HG03095 (cell line): ENCODE results near the gene TBCB.
A peak's percentile ranks its signal among the peaks of the same experiment; 100 is the strongest.
"Not testable (repeated sequence)": the region's sequence is repeated elsewhere in the genome, so short reads cannot be mapped to it uniquely, and the experiment has no call there.

ENCODE experiments used
- ATAC-seq: cut with Tn5 transposase; IDR thresholded peaks from one replicate; pipeline ENCODE4 v1.9.1; 2021; ENCODE audit warnings: moderate library complexity; ENCODE audit not compliant: unreplicated experiment

Gene TBCB

DNA sequence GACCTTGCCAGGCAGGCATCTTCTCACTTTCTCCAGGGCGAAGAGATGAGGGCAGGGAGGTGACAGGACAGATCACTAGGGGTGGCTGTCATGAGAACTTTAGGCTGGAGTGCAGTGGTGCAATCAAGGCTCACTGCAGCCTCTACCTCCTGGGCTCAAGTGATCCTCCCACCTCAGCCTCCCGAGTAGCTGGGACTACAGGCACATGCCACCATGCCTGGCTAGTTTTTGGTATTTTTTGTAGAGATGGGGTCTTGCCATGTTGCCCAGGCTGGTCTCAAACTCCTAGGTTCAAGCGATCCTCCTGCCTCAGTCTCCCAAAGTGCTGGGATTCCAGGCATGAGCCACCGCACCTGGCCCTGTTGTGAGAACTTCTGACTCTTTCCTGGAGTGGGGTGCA lies 19.6 kb downstream of the TBCB start:
- not testable (repeated sequence) for ATAC-seq

DNA sequence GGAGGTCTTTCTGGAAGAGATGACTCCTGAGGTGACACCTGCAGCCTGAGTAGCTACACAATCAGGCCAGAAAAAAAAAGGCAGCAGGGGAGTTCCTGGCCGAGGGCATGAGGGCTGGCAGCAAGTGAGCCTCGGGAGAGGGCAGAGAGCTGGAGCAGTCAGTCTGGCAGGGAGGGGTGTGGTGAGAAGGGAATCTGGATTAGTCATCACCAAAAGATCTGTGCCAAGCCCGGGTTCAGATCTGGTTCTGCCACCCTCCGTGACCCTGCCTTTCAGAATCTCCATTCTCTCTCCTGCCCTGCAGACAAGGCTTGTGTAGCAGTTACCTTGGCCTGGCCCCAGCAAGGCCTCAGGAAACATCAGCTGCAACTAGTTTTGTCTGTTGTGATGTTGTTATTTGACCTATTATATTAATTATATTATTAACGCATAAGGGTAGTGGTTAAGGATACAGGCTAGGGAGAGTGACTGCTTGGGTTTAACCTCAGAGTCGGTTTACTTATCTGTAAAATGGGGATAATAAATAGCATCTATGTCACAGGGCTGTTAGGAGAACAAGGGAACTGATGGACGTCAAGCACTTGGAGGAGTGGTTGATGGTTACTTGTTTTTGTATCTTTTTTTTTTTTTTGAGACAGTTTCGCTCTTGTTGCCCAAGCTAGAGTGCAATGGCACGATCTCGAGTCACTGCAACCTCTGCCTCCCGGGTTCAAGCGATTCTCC lies 21.9 kb downstream of the TBCB start:
- ATAC-seq = no peak

DNA sequence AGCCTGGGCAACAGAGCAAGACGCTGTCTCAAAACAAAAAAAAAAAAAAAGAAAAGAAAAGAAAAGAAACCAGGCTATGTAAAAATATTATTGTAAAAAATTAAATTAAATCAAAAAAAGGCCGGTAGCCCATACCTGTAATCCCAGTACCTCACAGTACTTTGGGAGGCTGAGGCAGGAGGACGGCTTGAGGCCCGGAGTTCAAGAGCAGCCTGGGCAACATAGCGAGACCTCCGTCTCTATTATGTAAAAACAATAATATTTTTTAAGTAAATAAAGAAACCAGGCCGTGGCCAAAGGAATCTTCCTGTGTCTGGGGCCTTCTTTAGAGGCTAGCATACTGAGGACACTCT lies 23.8 kb downstream of the TBCB start:
- ATAC-seq = no peak

DNA sequence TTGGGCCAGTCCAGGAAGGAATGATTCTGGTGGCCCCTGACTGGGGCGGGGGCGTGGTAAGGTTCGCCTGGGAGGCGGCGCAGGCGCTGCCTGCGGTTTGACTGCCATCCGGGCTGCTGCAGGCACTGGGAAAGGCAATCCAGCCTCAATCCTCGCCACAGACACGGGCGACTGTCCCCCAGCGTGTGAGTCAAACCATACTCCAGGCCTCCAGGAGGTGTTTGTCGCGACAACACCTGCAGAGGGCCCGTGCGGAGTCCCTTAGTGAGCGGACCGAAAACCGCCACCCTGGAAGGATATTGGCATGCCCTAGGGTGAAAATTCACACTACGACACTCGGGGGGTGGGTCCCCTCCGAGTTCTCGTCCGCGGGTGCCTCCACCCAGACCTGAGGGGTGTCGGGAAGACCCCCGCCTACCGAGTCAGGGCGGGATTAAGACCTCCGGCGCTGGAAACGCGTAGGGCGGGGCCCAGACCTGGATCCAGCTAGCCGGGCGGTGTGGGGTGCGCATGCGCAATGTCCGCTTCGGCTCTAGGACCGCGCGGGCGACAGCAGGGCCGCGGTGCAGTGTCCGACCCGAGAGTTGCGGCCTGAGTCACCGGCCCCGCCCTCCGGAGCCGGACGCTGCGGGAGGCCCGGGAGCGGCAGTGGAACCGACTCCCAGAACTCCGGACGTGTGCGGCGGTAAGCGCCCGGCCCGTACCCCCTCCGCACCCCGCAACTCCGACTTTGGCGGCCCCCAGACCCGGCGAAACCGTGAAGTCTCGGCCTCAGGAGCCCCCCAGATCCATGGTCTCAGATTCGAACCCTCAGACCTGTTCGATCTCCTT lies 24.4 kb downstream of the TBCB start, which contains the start of gene CAPNS1:
TSS of gene CAPNS1 (plus strand) at position 594 of the 831 bp plus-strand sequence. CDS start 946 bp downstream, outside the sequence.
- ATAC-seq = peak; percentile 69

DNA sequence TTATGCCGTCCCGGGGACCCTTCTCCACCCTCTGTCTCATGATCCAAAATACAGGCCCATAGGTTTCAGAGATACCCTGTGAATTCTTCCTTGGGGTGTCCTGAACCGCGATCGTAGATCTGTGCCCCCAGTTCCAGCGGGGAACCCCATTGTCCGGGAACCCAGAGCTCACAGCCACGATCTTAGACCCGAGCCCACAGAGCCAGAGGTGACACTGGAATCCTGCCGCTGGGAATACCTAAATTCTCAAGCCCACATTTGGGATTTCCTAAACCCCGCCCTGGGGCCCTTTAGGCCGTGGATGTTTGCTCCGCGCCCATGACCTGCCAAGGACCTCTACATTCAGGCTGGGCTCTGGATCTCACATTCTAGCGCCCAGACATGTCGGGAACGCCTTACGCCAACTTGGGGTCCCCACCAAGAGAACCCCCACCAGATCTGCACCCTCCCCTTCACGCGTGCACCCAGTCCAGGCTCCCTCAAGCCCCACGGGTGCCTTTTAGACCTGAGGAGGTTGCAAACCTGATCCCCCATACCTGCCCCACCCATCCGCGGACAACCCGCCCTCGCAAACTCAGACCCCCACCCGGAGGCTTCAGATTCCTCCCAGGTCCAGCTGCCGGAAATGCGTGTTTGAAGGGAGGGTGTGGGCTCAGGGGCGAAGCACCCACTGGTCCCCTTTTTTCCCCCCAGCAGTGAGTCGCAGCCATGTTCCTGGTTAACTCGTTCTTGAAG lies 25.2 kb downstream of the TBCB start:
- ATAC-seq = no peak

DNA sequence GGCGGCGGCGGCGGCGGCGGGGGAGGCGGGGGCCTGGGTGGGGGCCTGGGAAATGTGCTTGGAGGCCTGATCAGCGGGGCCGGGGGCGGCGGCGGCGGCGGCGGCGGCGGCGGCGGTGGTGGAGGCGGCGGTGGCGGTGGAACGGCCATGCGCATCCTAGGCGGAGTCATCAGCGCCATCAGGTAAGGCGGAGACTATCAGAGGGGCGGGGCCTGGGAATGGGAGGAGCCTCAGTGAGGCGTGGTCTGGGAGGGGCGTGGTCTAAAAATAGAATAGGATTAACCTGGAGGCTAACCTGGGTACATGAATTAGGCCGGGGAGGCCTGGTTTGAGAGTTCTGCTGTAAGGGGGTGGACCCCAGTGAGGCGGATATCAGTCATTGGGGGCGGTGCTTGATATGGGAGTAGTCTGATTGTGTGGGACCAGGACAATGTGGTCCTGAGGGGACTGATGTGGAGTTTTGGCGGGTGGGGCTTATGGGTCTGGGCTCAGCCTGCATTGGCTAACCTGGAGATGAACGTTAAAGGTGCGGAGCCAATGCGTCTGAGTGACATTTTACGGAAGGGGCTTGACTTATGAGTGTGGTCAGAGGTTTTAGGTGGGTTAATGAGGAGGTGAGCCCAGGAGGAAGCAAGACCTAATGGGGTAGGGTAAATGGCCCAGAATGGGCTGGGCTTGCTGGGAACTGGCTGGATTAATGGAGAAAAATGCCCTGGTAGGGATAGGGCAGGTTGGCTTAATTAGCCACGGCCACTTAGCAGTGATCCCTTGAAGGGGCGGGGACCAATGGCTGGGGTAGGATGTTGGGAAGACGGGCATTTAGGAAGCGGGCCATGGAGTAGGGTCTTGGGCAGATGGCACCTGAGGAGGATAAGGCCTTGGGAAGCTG lies 26.0 kb downstream of the TBCB start:
- peak; percentile 35 for ATAC-seq

DNA sequence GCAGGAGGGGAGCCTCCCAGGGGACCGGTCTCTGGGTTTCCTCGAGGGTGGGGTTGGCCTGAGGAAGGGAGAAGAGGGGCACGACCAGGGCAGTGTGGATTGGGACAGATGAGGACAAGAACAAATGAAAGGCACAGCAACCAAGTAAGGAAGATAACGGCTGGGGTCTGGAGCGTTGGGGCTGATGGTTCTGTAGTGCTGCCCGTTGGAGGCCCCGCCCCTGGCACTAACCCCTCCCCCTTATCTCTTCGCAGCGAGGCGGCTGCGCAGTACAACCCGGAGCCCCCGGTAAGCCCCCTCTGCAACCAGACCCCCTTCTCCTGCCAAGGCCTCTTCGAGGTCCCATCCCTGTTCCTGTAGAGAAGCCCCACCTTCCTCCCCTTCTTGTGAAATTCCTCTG lies 26.8 kb downstream of the TBCB start:
- no peak for ATAC-seq

DNA sequence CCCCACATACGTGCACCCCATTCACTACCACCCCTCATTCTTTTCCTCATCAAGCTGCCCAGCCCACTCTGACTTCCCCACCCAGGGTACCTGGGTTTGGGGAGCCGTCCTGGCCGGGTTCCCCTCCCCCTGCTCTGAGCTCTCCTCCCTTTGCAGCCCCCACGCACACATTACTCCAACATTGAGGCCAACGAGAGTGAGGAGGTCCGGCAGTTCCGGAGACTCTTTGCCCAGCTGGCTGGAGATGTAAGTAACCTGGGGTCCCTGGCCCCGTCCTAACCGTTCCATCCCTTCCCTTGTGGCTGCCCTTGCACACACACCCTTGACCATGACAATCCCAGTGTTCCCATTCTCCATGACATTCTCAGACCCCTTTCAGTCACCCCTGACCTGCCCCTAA lies 27.2 kb downstream of the TBCB start:
- no peak for ATAC-seq

DNA sequence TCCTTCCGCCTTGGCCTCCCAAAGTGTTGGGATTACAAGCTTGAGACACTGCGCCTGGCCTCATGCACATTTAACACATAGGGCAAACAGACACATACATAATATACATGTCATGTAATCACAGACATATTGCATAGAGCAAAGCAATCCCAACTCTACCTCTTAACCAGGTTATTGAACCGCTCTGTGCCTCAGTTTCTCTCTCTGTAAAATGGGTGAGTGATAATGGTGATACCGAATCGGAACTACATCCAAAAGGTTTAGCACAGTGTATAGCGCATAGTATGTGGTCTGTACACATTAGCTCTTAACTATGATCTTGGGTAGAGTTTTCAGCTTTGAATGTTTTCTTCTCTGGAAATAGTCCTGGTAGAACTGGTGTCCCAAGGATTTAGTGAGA lies 29.4 kb downstream of the TBCB start:
- ATAC-seq = no peak

DNA sequence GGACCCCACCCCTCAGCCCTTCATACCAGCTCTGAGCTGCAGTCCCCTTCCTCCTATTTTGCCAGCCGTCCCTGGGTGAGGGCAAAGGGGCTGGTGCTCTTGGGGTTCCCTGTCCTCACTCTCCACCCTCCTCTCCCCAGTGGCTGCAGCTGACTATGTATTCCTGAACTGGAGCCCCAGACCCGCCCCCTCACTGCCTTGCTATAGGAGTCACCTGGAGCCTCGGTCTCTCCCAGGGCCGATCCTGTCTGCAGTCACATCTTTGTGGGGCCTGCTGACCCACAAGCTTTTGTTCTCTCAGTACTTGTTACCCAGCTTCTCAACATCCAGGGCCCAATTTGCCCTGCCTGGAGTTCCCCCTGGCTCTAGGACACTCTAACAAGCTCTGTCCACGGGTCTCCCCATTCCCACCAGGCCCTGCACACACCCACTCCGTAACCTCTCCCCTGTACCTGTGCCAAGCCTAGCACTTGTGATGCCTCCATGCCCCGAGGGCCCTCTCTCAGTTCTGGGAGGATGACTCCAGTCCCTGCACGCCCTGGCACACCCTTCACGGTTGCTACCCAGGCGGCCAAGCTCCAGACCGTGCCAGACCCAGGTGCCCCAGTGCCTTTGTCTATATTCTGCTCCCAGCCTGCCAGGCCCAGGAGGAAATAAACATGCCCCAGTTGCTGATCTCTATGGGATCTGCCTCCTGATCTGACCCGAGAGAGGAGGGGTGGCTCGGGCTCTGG lies 34.6 kb downstream of the TBCB start:
- no peak for ATAC-seq

DNA sequence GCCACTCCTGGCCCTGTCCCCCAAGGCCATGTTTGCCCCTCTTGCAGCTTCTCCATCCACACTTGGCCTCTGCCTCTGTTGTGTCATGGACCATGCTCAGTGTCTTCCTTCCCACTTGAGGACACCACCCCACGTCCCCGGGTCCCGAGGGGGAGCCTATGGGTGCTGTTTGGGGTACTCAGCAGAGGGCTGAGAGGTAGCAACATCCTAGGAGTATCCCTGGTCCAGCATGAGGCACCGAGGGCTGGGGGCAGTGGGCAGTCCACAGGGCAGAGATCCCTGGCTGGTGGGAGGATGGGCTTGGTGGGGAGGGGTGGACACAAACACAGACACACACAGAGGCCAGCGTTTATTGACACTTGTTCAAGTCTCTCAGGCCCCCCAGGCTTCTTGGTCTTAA lies 35.3 kb downstream of the TBCB start:
- no peak for ATAC-seq

DNA sequence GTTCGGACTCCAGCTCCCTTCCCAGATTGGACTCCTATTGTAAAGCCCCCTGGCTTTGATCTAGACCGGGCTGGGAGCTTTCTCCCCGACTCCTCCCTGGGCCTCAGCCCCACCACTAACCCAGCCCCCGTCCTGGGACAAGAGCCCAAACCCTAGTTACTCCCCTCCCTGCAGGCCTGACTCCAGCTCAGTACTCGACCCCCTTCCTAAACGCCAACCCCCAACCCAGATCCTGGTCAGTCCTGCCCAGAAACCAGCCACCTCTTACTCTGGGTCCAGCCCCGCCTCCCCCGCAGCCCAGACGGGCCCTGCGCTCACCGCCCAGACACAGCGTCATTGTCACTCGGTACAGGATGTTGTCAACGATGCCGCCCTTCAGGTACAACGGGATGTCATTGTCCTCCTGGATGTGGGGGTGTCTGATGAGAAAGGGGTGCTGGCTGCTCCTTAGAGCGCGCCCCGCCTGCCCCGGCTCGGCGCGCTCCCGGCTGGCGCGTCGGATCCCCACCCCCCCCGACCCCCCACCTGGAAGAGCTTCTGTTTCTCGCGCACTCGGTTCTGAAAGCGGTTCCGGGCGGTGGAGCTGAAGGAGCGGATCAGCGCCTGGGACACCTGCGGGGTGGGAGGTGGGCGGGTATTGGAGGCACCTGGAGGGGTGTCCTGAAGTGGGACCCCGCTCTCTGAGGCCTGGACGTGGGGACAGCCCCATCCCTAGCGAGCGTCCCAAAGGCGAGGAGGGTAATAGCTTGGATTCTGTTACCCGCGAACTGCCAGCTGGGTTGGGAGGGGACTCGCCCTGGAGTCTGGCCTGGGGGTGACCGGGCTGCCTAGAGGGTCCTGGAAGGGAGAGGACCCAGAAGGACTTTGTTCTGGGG lies 36.1 kb downstream of the TBCB start:
- ATAC-seq = no peak

DNA sequence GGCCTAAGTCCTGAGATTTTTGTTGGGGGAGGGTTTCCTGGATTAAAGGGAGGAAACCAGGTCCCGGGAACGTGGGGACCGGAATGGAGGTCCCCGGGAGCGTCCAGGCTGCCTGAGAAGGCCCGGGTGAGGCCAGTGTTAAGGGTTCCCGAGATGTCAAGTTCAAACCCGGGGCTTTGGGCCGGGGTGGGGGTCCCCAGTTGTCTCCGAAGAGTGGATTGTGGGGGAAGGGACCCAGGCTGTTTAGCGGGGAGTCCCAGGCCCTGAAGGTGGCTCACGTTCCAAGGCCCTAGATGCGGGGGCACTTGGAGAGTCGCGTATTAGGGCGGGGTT lies 36.7 kb downstream of the TBCB start:
- no peak for ATAC-seq

DNA sequence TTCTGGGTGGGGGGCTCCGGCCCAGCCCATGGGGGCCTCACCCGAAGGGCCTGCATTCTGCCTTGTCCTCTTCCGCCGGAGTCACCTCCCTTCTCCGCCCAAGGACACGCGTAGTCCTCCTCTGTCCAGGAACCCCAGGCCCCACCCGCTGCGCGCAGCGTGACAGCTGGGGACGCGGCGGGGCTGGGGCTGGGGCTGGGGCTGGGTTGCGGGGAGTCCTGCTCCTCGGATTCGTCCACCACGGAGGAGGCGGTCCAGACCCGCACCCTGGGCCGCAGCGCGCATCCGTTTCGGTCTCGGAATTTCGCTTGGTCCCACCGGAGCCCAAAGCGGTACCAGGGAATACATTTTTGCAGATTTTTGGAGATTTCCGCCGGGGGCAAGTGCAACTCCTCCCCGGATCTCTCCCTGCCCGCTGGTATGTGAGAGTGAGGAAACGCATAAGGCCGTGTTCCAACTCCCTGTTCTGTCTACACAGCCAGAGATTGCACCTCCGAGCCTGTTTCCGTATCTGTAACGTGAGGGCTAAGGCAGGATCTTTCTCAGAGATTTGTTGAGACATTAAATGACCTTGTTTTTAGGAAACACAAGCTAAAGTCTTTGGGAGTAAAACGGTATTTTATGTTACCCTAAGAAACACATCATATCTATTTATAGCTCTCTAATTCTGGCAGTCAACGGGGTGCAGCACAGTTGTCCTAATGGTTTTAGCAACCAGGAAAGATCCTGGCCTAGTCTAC lies 37.3 kb downstream of the TBCB start, which contains the start of gene COX7A1:
TSS of gene COX7A1 (minus strand) at position 96 of the 740 bp plus-strand sequence. CDS start at position 56, 40 bp downstream.
- ATAC-seq = no peak

DNA sequence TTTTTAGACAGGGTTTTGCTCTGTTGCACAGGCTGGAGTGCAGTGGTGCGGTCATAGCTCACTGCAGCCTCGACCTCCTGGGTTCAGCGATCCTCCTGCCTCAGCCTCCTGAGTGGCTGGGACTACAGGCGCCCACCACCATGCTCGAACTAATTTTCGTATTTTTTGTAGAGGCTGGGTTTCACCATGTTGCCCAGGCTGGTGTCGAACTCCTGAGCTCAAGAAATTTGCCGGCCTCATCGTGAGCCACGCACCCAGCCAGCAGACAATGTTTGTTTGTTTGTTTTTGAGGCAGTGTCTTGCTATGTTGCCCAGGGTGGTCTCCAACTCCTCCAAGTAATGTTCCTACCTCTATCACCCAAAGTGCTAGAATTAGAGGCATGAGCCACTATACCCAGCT lies 37.9 kb downstream of the TBCB start:
- no peak for ATAC-seq

DNA sequence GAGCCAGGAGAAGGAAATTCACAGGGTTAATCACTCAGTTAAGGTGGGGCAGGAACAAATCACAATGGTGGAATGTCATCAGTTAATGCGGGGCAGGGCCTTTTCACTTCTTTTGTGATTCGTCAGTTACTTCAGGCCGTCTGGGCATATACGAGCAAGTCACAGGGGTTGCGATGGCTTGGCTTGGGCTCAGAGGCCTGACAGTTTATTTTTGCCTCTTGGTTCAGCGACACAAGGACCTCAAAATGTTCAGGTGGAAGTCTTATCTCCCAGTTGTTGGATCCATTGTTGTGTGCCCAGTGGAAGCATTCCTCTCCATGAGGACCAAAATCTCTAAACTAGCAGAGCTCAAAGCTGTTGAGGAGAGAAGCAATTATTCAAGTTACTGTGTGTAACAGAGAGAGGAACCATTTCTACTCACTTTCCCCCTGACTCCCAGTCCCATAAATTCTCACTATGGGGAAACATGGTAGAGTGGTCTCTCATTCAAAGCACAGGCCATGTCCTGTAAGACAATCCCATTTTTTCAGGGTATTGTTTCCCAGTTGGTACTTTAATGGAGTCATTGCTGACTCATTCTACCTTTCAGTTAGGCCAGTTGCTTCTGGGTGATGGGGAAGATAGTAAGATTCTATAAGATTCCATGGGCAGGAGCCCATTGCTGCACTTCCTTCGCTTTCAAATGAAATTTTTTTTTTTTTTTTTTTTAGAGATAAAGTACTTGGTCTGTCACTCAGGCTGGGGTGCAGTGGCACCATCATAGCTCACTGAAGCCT lies 45.7 kb downstream of the TBCB start:
- ATAC-seq = no peak

DNA sequence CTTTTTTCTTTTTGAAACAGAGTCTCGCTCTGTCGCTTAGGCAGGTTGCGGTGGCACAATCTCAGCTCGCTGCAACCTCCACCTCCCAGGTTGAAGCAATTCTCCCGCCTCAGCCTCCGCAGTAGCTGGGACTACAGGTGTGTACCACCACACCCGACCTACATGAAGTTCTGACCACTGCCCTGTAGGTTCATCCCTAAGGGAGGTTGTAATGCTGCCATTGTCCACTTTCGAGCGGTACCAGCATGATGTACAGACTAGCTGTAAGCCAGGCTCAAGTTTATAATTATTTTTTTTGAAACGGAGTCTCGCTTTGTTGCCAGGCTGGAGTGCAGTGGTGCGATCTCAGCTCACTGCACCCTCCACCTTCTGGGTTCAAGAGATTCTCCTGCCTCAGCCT lies 48.5 kb downstream of the TBCB start:
- ATAC-seq = no peak
